SK-N-MC (cell line): ENCODE data around the gene LUZP1.

Source experiments
- EZH2 ChIP-seq: fragments of 200-600 bp; sonication (generic); IDR thresholded peaks from one replicate; pipeline ENCODE4 v1.6.1; 2017; ENCODE audit warnings: antibody characterized with exemption
- POLR2AphosphoS5 ChIP-seq: IDR thresholded peaks from 2 replicates; pipeline ENCODE4 v1.6.1; 2012; ENCODE audit warnings: mild to moderate bottlenecking, low read depth, low read length, borderline replicate concordance

GRCh38 chr1:23188434-23188884, 19.8 kb upstream of the LUZP1 start:
- no peak for TF ChIP-seq POLR2AphosphoS5
- TF ChIP-seq EZH2 = no peak
